Activated CD4-positive, alpha-beta memory T cell treated with anti-CD3 and anti-CD28 coated beads for 36 hours (primary cell): ENCODE data around the gene NR6A1. TPM values are rescaled to one million over a fixed set of nuclear protein-coding genes. Genes with fewer than 3 reads are reported as not detected.

ENCODE experiments used
- CTCF ChIA-PET: fragments of 350-600 bp; sonication (Branson Sonifier 250); formaldehyde crosslinking; loops from one replicate; lab custom pipeline; 2021; ENCODE audit warnings: antibody characterized with exemption, inconsistent platforms; lab: Charles Lee
- POLR2A ChIA-PET: fragments of 350-600 bp; sonication (Branson Sonifier 250); formaldehyde crosslinking; loops from one replicate; lab custom pipeline; 2021; ENCODE audit warnings: antibody characterized with exemption; lab: Charles Lee
- DNase-seq: peaks from one replicate; pipeline ENCODE4 v3.0.0-alpha.2; 2020
- H3K27ac Mint-ChIP-seq: one replicate; pipeline ENCODE4 v1.8.0; 2021; ENCODE audit warnings: mixed read lengths
- H3K27me3 Mint-ChIP-seq: one replicate; pipeline ENCODE4 v1.8.0; 2021; ENCODE audit warnings: mixed read lengths
- H3K36me3 Mint-ChIP-seq: one replicate; pipeline ENCODE4 v1.8.0; 2021; ENCODE audit warnings: mixed read lengths
- H3K4me1 Mint-ChIP-seq: one replicate; pipeline ENCODE4 v1.8.0; 2021; ENCODE audit warnings: low read depth, mixed read lengths
- H3K4me3 Mint-ChIP-seq: one replicate; pipeline ENCODE4 v1.8.0; 2021; ENCODE audit warnings: mild to moderate bottlenecking, mixed read lengths
- H3K9me3 Mint-ChIP-seq: one replicate; pipeline ENCODE4 v1.8.0; 2021; ENCODE audit warnings: mixed read lengths
- intact Hi-C: fragments of 100-400 bp; cut with micrococcal nuclease; formaldehyde crosslinking; loops from one replicate; pipeline ENCODE4 v1.15.1; 2023
- total RNA-seq, 2 experiments: library from RNA; stranded (reverse); gene quantifications; one replicate each; pipeline ENCODE4 v1.2.3, GENCODE V29; 2021

The NR6A1 gene
- total RNA-seq = under 1 TPM; 0.61 to 0.83 TPM

GRCh38 chr9:124771021-124771866 is at the start of gene NR6A1:
TSS of gene NR6A1 (minus strand) at chr9:124771311.
- peak; percentile 94 for DNase-seq
- Mint-ChIP-seq H3K4me1 (peaks cover 43% of the 10 kb centered on the region), H3K36me3 (no peaks in the 10 kb centered on the region), H3K27ac (peak within 1 kb of the TSS; percentile 77), H3K27me3 (peaks cover 64% of the 10 kb centered on the region), H3K9me3 (no peaks in the 10 kb centered on the region), H3K4me3 (peak within 1 kb of the TSS; percentile 79)
- POLR2A ChIA-PET = interaction anchor here (0.7 to 3.4 kb wide), 5 partner anchors 81 to 90 kb away, joined by 3 to 18 read pairs (median 6); partner anchors contain the start of gene WDR38
- CTCF ChIA-PET = interaction anchor here (0.5 to 15.7 kb wide), 27 partner anchors 8 to 605 kb away, joined by 3 to 530 read pairs (median 4); partner anchors contain the start of genes ARPC5L, RPL35 and WDR38
- intact Hi-C loops = loop anchor here (1.0 to 5.0 kb wide), 4 partner anchors 91 to 471 kb away; partner anchors contain the start of genes ARPC5L, GOLGA1 and HSPA5

DNA sequence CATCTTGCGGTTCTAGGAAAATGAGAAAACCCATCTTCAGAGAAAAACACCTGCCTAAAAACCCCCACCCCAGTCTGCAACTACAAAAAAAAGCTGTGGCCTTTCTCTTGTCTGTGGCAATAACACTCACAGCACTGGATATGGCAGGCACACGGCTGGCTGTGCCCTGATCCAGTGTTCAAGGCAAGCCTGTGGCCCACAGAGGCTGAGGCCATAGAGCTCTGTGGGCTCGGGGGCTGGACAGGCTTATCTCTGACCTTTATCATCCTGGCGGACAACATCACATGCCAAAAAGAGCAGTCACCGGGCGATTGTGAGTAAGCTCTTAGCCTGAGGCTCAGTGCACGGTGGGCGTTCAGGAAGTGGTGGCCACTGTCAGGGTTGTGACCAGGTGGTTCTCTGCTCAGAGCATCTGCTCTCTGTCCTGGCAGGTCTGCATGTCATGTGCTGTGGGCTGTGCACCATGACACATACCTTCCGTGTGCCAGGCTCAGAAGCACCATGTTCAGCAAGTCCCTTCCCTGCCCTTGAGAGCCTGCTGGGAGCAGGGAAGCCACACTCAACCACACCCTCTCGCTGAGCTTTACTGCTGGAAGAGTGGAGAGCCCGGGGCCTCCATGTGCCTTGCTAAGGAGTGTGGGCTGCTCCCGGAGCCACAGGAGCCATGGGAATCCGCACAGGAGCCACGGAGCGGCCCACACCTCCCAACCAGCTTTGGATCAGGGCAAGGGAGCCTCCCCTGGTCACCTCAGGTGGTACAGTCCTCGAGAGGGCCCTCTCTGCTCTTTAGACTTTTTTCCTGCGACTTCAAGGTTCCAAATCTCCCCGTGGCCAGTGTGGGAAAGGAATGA is 47.5 kb upstream of the NR6A1 start:
- Mint-ChIP-seq H3K27ac (no peak overlapping the region), H3K27me3 (peaks cover 15% of the 10 kb centered on the region), H3K4me1 (peaks cover 8% of the 10 kb centered on the region), H3K4me3 (no peak overlapping the region), H3K36me3 (no peaks in the 10 kb centered on the region), H3K9me3 (no peaks in the 10 kb centered on the region)
- ChIA-PET CTCF (interaction anchor here (1.3 kb wide), 1 partner anchor 35 kb away, joined by 4 read pairs; the partner anchor contains the start of gene WDR38), POLR2A (no interaction called here)
- intact Hi-C loops = no loop called here
- DNase-seq = peak; percentile 49

DNA sequence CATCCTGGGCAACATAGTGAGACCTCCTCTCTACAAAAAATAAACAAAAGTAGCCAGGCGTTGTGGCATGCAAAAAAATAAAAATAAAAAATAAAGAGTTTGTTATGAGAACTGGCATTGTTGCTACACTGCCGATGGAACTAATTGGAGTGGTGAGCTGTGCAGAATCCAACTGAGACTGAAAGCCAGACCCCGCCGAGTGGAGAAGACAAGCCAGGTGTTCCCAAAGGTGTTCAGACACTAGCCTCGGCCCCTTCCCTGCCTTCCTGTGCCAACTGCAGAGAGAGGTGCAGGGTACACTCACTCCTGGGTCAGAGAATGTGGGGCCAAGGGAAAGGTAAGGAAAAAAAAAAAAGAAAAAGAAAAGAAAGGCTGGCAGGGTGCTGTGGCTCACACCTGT is 44.5 kb upstream of the NR6A1 start:
- peaks cover 8% of the 10 kb centered on the region for H3K4me1 Mint-ChIP-seq
- DNase-seq = no peak
- ChIA-PET CTCF (no interaction called here), POLR2A (no interaction called here)
- no peak overlapping the region for H3K27ac Mint-ChIP-seq
- H3K4me3 Mint-ChIP-seq = no peak overlapping the region
- intact Hi-C loops = no loop called here
- peaks cover 13% of the 10 kb centered on the region for H3K27me3 Mint-ChIP-seq
- no peaks in the 10 kb centered on the region for H3K9me3 Mint-ChIP-seq
- H3K36me3 Mint-ChIP-seq = no peaks in the 10 kb centered on the region

DNA sequence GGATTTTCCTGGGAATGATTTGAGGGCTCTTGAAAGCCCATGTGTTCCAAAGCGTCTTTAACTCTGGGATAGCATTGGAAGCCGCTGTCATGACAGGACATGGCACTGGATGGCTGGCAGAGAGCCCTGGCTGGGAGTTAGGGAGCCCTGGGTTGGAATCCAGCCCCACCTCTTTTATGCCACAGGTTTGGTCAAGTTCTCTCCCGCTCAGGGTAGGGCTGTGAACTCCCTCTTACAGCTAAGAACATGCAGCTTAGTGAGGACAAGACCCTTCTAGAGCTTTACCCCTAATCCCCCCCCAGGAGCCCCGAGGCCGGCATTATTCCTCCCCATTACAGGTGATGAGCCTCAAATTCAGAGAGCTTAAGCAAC is 43.0 kb upstream of the NR6A1 start:
- H3K4me3 Mint-ChIP-seq = no peak overlapping the region
- H3K27ac Mint-ChIP-seq = no peak overlapping the region
- no peak for DNase-seq
- H3K36me3 Mint-ChIP-seq = no peaks in the 10 kb centered on the region
- H3K4me1 Mint-ChIP-seq = peaks cover 8% of the 10 kb centered on the region
- ChIA-PET CTCF (no interaction called here), POLR2A (no interaction called here)
- intact Hi-C loops = no loop called here
- no peaks in the 10 kb centered on the region for H3K9me3 Mint-ChIP-seq
- H3K27me3 Mint-ChIP-seq = peaks cover 13% of the 10 kb centered on the region

GRCh38 chr9:124813501-124814163 is 42.5 kb upstream of the NR6A1 start:
- ChIA-PET CTCF (interaction anchor here (0.7 kb wide), 1 partner anchor 68 kb away, joined by 3 read pairs; no protein-coding TSS in a partner anchor), POLR2A (no interaction called here)
- H3K4me3 Mint-ChIP-seq = no peak overlapping the region

DNA sequence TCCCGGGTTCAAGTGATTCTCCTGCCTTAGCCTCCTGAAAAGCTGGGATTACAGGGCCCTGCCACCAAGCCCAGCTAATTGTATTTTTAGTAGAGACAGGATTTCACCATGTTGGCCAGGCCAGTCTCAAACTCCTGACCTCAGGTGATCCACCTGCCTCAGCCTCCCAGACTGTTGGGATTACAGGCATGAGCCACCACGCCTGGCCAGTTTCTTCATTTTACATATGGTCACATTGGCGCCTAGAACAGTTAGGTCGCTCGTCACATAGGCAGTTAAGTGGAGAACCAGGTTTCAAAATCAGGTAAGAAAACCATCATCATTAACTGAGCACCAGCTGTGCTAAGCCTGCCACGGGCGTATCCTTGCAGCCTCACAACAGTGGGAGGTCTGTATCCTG is 41.9 kb upstream of the NR6A1 start:
- Mint-ChIP-seq H3K4me3 (no peak overlapping the region), H3K36me3 (no peaks in the 10 kb centered on the region), H3K27ac (no peak overlapping the region), H3K27me3 (peaks cover 9% of the 10 kb centered on the region), H3K4me1 (peaks cover 1% of the 10 kb centered on the region), H3K9me3 (no peaks in the 10 kb centered on the region)
- ChIA-PET POLR2A (no interaction called here), CTCF (interaction anchor here (0.7 kb wide), 1 partner anchor 67 kb away, joined by 3 read pairs; no protein-coding TSS in a partner anchor)
- DNase-seq = no peak
- intact Hi-C loops = no loop called here

More at GRCh38 chr9:124813501-124814163, 42.5 kb upstream of the NR6A1 start:
- no peaks in the 10 kb centered on the region for H3K36me3 Mint-ChIP-seq
- peaks cover 13% of the 10 kb centered on the region for H3K27me3 Mint-ChIP-seq
- no peak overlapping the region for H3K27ac Mint-ChIP-seq
- no peaks in the 10 kb centered on the region for H3K9me3 Mint-ChIP-seq
- H3K4me1 Mint-ChIP-seq = peaks cover 7% of the 10 kb centered on the region
- intact Hi-C loops = no loop called here
- no peak for DNase-seq

GRCh38 chr9:124812441-124812876 is 41.3 kb upstream of the NR6A1 start:
- Mint-ChIP-seq H3K4me3 (no peak overlapping the region), H3K27me3 (peaks cover 7% of the 10 kb centered on the region), H3K4me1 (no peaks in the 10 kb centered on the region), H3K36me3 (no peaks in the 10 kb centered on the region), H3K9me3 (no peaks in the 10 kb centered on the region), H3K27ac (no peak overlapping the region)
- DNase-seq = peak; percentile 21
- ChIA-PET CTCF (no interaction called here), POLR2A (no interaction called here)
- intact Hi-C loops = no loop called here

DNA sequence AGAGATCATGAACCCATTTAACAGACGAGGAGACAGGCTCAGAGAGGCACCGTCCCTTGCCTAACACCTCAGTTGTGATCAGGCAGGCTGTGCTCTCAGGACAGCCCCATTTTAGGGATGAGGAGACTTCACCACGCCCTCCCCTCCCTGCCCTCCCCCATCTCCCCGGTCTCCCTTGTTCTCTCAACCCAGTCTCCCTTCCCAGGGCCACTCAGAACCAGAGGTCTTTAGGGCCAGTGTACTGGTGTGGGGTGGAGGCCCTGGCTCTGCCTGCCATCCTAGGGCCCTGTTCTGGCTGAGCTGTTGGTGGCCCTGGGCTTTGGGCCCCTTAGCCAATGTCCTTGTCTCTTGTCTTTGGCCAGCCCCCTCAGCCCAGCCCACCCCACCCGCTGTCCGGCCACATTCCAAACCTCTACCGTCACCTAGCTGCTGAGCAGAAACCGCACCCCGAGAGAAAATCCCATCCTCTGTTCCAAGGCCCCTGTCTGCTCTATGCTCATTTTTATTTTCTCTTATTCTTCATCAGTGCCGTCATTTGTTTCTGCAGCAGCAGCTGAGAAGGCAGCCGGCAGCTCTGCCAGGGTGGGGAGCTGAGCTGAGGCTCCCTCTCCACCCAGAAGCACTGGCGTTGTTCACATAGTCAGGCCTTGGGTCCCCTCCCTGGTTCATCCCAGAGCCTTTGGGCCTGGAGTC is 39.7 kb upstream of the NR6A1 start:
- no peaks in the 10 kb centered on the region for H3K36me3 Mint-ChIP-seq
- no peak overlapping the region for H3K27ac Mint-ChIP-seq
- no peaks in the 10 kb centered on the region for H3K27me3 Mint-ChIP-seq
- intact Hi-C loops = no loop called here
- POLR2A ChIA-PET = no interaction called here
- no peak for DNase-seq
- H3K4me1 Mint-ChIP-seq = no peaks in the 10 kb centered on the region
- no peaks in the 10 kb centered on the region for H3K9me3 Mint-ChIP-seq
- CTCF ChIA-PET = no interaction called here
- H3K4me3 Mint-ChIP-seq = no peak overlapping the region

GRCh38 chr9:124809741-124810500 is 38.8 kb upstream of the NR6A1 start:
- no peaks in the 10 kb centered on the region for H3K27me3 Mint-ChIP-seq
- CTCF ChIA-PET = no interaction called here
- no peak overlapping the region for H3K4me3 Mint-ChIP-seq
- DNase-seq = no peak
- intact Hi-C loops = no loop called here
- H3K36me3 Mint-ChIP-seq = no peaks in the 10 kb centered on the region
- no peak overlapping the region for H3K27ac Mint-ChIP-seq
- no peaks in the 10 kb centered on the region for H3K4me1 Mint-ChIP-seq
- POLR2A ChIA-PET = no interaction called here
- H3K9me3 Mint-ChIP-seq = no peaks in the 10 kb centered on the region

DNA sequence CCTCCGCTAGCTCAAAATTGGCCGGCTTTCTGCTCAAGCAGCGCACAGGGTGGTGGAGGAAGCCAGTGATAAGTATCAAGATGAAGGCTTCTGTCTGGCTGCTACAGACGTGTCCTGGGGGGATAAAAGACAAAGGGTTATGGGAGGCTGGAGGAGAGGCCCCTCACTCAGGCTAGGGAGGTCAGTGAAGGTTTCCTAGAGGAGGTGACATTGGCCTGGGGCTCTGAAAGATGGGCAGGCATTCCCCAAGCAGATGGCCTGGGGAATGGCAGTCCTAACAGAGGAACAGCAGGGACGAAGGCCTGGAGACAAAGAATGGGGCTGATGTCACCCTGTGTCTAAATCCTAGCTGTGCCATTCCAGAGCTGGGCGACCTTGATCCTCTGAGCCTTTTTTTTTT is 38.1 kb upstream of the NR6A1 start:
- ChIA-PET CTCF (no interaction called here), POLR2A (no interaction called here)
- H3K4me1 Mint-ChIP-seq = no peaks in the 10 kb centered on the region
- H3K27ac Mint-ChIP-seq = no peak overlapping the region
- H3K9me3 Mint-ChIP-seq = no peaks in the 10 kb centered on the region
- no peaks in the 10 kb centered on the region for H3K27me3 Mint-ChIP-seq
- no peak for DNase-seq
- H3K4me3 Mint-ChIP-seq = no peak overlapping the region
- intact Hi-C loops = no loop called here
- no peaks in the 10 kb centered on the region for H3K36me3 Mint-ChIP-seq
